HG03460 (cell line): ENCODE measurements around the gene CLIC3.

ENCODE experiments used
- ATAC-seq: cut with Tn5 transposase; IDR thresholded peaks from one replicate; pipeline ENCODE4 v1.9.1; 2021; ENCODE audit not compliant: unreplicated experiment

The CLIC3 gene

GRCh38 chr9:137018761-137019559 lies 22.6 kb upstream of the CLIC3 start:
- ATAC-seq = no peak

GRCh38 chr9:137017791-137018497 lies 21.6 kb upstream of the CLIC3 start:
- ATAC-seq = no peak

GRCh38 chr9:137017071-137017470 lies 20.7 kb upstream of the CLIC3 start:
- ATAC-seq = no peak

GRCh38 chr9:137016436-137016835 lies 20.1 kb upstream of the CLIC3 start:
- ATAC-seq = no peak

- ATAC-seq = no peak
Measured at GRCh38 chr9:137015976-137016375, 19.6 kb upstream of the CLIC3 start.

GRCh38 chr9:137015540-137015930 lies 19.2 kb upstream of the CLIC3 start:
- ATAC-seq = no peak

GRCh38 chr9:137014776-137015539 lies 18.6 kb upstream of the CLIC3 start:
- no peak for ATAC-seq

- no peak for ATAC-seq
Measured at GRCh38 chr9:137014166-137014565, 17.8 kb upstream of the CLIC3 start.

GRCh38 chr9:137013571-137013940 lies 17.2 kb upstream of the CLIC3 start:
- ATAC-seq = no peak

GRCh38 chr9:137012694-137013570 lies 16.6 kb upstream of the CLIC3 start:
- no peak for ATAC-seq

- no peak for ATAC-seq
Measured at GRCh38 chr9:137011907-137012675, 15.7 kb upstream of the CLIC3 start.

GRCh38 chr9:137011156-137011555 lies 14.8 kb upstream of the CLIC3 start:
- no peak for ATAC-seq

GRCh38 chr9:137009938-137010732 lies 13.8 kb upstream of the CLIC3 start:
- no peak for ATAC-seq

GRCh38 chr9:137009217-137009616 lies 12.8 kb upstream of the CLIC3 start:
- no peak for ATAC-seq

- no peak for ATAC-seq
Measured at GRCh38 chr9:137008312-137008711, 11.9 kb upstream of the CLIC3 start.

- no peak for ATAC-seq
Measured at GRCh38 chr9:137007816-137008270, 11.5 kb upstream of the CLIC3 start.

- no peak for ATAC-seq
Measured at GRCh38 chr9:137007108-137007815, 10.9 kb upstream of the CLIC3 start.
